Measurements from ENCODE around the gene ZBTB6.

GRCh38 chr9:122944960-122945888, 32.1 kb upstream of the ZBTB6 start:
- TF ChIP-seq POLR2AphosphoS5 (IDR thresholded peaks at IDR 0.05; ENCODE audit: borderline replicate concordance, low read depth, low read length) = no peak
- TF ChIP-seq EZH2 (IDR thresholded peaks at IDR 0.05) = no peak

Measured in SK-N-MC (cell line).